Measurements from ENCODE around the gene GYPE. TPM values are rescaled to one million over a fixed set of nuclear protein-coding genes. Genes with fewer than 3 reads are reported as not detected.
"Not testable (repeated sequence)": the region's sequence is repeated elsewhere in the genome, so short reads cannot be mapped to it uniquely, and the experiment has no call there.

The GYPE gene
- 0.29 TPM in 1 of 2 replicates, not detected in the other for total RNA-seq

DNA sequence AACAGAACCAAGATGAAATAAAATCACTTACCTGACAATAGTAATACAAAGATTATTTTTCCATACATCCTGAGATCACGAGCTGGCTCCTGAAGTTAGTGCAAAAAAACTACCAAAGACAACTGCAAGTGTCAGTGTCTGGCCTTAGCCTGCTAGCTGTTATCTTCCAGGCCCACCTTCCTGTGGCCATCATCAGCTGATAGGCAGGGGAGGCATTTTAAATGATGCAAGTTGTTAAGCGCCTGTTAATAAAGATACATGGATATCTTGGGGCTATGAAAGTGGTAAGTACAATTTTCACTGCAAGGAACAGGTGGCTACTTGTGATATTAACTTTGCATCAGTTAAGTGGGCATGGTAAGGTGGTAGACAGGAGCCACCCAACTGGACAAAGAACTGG is at the start of gene GYPE:
Gene GYPE, minus strand, starts transcription at position 120 of the 400 bp plus-strand sequence. Its CDS starts 52 bp downstream, at position 68.
- not testable (repeated sequence) for DNase-seq (ENCODE audit: extremely low read depth, low read depth, low spot score)

DNA sequence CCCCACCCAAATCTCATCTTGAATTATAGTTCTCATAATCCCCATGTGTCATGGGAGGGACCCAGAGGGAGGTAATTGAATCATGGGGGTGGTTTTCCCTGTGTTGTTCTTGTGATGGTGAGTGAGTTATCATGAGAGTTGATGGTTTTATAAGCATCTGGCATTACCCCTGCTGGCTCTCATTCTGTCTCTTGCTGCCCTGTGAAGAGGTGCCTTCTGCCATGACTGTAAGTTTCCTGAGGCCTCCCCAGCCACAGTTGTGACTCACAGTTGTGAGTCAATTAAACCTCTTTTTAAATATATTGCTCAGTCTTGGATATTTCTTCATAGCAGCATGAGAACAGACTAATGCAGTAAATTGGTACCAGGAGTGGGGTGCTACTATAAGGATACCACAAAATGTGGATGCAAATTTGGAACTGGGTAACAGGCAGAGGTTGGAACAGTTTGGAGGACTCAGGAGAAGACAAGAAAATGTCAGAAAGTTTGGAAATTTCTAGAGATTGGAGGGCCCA is 46.2 kb upstream of the GYPE start:
- DNase-seq (ENCODE audit: extremely low read depth, low read depth, low spot score), result not testable (repeated sequence)

DNA sequence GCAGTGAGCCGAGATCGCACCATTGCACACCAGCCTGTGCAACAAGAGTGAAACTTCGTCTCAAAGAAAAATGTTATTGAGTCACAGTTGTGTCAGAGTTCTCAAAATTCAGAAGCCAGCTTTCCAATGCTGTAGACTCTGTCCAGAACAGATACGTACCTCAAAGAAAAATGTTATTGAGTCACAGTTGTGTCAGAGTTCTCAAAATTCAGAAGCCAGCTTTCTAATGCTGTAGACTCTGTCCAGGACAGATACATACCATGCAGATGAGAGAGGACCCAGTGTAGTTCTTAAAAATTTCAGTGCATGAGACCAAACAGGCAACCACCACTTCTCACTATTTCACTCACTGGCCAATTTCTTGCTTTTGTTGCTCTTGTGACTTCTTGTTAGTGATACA is 45.6 kb upstream of the GYPE start:
- not testable (repeated sequence) for DNase-seq (ENCODE audit: extremely low read depth, low read depth, low spot score)

DNA sequence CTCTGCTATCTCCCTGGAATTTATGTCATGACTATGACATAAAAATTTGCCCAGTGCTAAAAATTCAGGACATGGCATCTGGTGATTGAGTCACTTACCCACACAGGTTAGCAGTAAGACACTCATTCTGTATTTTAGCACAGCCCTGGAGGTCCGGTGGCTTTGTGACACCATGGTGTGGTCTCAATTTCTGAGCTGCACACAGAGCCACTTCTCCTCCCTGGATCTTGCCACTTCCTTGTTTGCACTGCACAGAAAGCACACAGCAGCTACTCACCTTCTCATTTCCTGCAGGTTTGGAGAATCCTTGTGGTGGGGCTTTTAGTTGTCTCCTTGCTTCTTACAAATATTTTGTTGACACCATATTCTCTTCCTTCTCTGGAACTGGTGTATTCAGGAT is 44.8 kb upstream of the GYPE start:
- not testable (repeated sequence) for DNase-seq (ENCODE audit: extremely low read depth, low read depth, low spot score)

DNA sequence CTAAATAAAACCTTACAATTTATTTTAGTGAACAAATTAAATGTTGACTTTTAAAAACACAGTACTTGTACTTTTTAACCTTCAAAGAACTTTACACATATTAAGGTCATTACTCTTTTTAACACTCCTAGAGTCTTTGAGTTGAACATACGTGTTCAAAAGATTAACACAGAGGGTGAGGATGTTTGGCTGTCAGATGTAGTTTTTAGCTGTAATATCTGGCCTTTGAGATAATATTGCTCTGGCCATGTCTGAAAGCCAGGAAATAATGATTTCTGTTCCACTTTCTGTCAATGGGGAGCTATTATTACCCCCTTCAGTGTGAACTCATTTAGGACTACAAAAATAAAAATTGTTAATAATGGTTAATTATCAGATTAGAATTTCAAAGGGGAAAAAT is 42.1 kb upstream of the GYPE start:
- not testable (repeated sequence) for DNase-seq (ENCODE audit: extremely low read depth, low read depth, low spot score)

DNA sequence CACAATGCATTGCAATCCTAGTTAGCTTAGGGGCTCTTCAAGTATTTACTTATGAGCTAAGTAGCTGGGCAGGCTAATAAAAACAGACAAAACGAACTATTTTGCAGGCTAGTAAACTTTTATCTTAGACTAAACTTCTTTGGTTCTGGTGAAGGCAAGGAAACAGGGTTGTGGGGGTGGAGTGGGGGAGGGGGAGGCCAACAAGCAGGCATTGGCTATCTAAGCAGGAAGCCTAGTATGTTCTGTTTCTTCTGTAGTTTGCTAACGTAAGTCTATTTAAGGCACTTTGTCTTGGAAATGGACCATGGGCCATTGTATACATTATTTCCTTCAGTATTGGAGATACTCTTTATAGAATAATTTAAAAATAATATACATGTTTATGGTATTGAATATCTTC is 35.3 kb upstream of the GYPE start:
- DNase-seq (ENCODE audit: extremely low read depth, low read depth, low spot score), result not testable (repeated sequence)

DNA sequence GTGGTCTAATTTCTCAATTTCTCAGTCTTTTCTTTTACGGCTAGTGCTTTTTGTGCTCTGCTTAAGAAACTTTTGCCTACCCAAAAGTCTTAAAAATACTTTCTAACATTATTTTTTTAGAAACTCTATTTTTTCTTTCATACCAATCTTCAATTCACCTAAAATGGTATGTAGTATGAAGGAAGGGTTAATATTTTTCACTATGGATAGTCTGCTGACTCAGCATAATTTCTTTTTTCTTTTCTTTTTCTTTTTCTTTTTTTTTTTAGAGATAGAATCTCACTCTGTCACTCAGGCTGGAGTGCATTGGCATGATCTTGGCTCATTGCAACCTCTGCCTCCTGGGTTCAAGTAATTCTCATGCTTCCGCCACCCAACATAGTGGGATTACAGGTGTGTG is 34.2 kb upstream of the GYPE start:
- no peak for DNase-seq (ENCODE audit: extremely low read depth, low read depth, low spot score)

DNA sequence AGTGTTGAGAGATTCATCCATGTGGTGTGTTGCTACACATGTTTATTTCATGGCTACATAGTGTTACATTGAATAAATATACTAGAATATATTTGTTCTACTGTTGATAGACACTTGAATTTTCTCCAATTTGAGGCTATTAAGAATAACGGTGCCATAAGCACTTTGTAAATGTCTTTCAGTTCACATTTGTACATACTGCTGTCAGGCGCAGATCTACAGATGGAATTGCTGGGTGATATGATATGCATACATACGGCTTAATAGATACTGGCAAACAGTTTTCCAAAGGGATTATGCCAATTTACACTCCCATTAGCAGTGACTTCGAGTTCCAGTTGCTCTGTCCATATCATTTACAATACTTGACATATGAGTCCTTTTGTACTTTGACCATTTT is 33.5 kb upstream of the GYPE start:
- DNase-seq (ENCODE audit: extremely low read depth, low read depth, low spot score), result not testable (repeated sequence)

DNA sequence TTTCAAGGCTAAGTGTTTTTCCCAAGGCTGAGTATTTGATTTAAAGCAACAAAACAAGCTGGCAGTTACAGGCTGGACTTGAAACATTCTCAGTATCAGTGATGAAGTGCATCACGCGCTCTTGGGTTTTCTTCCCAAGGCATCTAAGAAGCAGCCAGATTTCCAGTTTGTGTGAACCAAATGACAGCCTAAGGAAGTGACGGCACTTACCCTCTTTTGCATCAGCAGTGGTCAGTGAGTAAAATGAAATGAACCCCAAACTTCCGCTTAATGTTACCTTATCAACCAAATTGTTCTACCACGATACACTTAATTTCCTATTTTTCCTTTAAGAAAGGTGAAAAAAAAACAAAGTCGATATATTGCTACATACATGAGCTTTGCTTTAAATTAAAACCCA is 15.8 kb upstream of the GYPE start:
- DNase-seq (ENCODE audit: extremely low read depth, low read depth, low spot score), result no peak

DNA sequence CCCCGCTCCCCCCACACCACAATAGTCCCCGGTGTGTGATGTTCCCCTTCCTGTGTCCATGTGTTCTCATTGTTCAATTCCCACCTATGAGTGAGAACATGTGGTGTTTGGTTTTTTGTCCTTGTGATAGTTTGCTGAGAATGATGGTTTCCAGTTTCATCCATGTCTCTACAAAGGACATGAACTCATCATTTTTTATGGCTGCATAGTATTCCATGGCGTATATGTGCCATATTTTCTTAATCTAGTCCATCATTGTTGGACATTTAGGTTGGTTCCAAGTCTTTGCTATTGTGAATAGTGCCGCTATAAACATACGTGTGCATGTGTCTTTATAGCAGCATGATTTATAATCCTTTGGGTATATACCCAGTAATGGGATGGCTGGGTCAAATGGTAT is 11.1 kb upstream of the GYPE start:
- not testable (repeated sequence) for DNase-seq (ENCODE audit: extremely low read depth, low read depth, low spot score)

DNA sequence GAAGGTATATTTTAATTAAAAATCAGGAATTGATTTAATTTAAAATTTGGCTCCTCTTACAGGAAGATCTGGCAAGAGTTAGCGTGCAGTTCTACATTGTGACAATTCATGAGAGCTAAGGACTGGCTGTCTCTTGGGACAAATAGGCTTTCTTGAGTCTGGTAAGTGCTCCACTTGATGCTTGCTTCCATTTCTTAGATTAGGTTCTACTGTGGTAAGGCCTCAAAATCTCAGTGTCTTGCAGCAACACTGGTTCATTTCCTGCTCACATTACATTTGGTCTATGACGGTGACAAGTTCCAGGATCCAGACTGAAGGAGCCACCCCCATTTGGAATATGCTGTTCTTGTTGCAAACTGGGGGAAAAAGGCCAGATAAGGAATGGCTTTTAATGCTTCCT is 7.1 kb upstream of the GYPE start:
- DNase-seq (ENCODE audit: extremely low read depth, low read depth, low spot score), result not testable (repeated sequence)

DNA sequence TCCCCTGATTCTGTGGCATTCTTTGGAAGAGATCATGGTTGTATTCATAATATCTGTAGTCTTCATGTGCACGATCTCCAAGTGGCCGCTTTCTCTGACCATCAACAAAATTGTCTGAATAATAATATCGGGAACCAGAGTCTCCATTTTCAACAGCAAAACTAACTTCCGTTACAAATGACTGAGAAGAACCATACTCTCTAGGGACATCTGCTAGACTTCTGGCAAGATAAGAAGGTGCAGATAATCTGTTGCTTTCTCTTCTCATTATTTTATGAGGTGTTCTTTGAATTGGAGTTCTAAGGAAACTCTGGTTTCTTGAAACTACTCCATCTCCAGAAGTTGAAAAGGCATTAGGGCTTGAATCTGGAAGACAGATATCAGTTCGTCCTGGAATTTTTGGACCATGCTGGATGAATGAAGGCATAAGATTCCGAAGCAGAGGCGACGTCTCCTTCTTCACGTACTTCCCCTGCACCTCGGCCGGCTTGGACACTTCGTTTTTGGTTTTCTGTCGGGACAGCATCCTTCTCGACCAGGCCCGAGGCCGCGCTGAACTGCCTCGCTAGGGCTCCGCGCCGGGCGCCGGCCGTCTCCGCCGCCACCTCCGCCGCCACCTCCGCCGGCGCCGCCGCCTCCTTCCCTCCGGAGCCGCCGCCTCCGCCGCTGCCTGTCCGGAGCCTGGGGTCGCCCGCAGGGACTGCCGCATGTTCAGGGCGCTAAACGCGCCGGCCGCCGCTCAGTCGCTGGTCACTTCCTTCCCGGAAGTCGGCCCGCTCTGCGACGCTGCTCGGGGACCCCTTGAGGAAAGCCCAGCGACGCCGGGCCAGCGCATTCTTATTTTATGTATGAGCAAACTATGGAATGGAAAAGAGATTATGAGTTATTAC is 6.4 kb upstream of the GYPE start:
- DNase-seq (ENCODE audit: extremely low read depth, low read depth, low spot score), result not testable (repeated sequence)

DNA sequence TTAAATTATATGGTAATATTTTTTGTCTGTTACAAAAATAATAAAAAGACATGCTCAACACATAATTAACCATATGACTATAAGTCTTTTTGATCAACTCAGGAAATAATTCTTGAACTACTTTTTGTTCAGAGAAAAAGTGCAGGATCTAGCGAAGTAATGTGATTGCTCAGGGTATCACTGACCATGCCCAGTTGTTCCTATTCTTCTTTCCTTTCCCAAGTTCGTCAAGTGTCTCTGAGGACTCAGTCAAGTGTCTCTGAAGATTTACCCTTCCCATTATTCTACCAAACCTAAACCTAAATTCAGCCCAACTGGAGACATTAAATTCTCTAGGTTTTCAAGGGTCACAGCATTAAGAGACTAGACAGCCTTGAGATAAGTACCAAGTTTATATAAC is 5.5 kb upstream of the GYPE start:
- DNase-seq (ENCODE audit: extremely low read depth, low read depth, low spot score), result not testable (repeated sequence)

DNA sequence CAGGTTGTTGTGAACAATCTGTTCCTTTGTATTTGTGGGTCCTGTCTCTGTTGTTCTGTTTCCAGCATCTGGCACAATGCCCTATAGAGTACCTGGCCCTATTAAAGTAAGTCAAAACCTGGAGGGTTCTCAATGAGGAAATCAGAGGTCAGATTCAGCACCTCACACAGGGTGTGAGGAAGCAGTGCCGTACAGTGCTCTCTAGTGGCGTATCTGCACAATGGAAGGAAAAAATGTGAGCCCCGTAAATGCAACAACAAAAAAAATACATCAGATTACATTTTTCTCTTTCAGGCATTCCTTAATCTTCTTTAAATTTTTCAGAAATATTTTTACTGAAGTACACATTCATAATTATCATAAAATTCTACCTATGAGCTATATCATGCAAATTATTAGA is 2.5 kb upstream of the GYPE start:
- not testable (repeated sequence) for DNase-seq (ENCODE audit: extremely low read depth, low read depth, low spot score)

DNA sequence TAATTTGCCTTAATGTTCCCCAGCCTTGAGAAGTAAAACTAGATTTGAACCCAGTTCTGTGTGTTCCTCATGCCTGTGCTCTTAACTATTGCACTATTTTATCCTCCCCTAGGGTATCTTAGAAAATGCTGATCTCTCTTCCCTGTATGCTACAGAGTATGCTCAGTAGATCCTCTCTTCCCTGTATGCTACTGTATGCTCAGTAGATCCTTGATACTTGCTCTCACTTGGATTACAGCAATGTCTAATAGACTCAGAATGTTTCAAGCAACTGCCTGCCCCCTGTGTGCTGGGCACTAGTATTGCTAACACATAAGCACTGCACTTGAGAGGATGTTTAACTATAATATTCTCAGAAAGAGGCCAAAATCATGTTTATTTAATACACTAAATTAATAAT is 928 bp downstream of the GYPE start:
- not testable (repeated sequence) for DNase-seq (ENCODE audit: extremely low read depth, low read depth, low spot score)

DNA sequence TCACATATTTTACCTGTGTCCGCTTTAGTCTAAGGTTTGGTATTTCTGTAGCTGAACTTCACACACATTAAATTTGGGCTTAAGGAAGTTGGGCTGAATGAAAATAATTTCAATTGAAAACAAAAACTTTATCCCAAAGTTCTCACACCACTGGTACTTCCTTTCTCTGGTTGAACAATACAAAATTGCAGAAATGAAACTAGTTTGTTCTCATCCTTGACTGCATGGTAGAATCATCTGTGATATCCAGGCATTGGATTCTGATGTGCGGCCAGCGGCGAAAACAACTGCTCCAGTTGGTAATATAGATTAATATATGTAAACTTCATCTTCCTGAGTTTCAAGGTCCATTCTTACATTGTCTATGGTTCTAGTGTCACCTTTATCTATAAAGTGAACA is 15.0 kb downstream of the GYPE start:
- not testable (repeated sequence) for DNase-seq (ENCODE audit: extremely low read depth, low read depth, low spot score)

DNA sequence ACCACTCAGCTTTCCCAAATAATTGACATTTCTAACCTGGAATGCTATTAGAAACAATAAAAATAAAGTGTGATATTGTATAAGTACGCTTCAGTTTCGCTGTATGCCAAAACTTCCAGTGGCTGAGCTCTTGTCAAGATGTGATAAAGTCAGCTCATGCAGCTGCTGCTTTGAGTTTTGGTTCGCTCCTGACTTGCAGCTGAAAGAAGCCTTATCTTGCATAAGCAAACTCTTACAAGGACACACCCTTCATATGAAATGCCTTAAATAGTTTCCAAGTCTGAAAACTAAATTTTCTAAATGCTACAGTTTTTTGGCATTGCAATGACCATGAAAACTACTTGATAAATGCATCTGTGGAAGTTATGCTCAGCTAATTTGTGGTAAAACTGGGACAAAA is 17.2 kb downstream of the GYPE start:
- DNase-seq (ENCODE audit: extremely low read depth, low read depth, low spot score), result not testable (repeated sequence)

DNA sequence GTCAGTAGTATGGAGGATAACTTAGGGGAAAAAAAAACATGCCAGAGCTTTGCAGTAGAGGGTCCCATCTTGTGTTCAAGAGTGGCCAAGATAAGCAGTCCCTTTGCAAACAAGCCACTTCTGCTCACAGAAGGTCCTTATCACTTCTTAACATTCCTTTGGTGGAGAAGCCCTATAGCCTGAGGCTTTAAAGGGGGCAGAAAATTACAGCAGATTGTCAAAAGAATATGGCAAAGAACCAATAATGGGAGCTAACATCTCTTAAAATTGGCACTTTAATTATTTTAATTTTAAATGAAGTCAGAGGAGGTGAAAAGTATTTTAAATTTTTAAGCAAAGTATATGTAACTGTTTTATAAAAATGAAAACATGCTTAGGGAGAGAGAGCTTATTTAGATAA is 20.4 kb downstream of the GYPE start:
- not testable (repeated sequence) for DNase-seq (ENCODE audit: extremely low read depth, low read depth, low spot score)

DNA sequence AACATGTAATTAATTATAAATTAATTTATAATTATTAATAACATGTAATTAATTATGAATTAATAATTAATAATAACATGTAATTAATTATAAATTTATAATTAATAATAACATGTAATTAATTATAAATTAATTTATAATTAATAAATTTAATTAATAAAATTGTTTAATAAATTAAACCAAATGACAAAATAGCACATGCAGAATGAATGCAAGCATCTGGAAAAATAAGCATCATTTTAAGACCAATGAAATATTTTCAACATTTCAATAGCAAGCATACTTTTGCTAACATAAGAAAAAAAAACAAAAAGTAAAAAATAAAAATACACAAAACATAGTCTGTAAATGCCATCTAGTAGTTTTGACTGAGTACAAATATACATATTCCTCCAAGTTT is 21.8 kb downstream of the GYPE start:
- no peak for DNase-seq (ENCODE audit: extremely low read depth, low read depth, low spot score)

DNA sequence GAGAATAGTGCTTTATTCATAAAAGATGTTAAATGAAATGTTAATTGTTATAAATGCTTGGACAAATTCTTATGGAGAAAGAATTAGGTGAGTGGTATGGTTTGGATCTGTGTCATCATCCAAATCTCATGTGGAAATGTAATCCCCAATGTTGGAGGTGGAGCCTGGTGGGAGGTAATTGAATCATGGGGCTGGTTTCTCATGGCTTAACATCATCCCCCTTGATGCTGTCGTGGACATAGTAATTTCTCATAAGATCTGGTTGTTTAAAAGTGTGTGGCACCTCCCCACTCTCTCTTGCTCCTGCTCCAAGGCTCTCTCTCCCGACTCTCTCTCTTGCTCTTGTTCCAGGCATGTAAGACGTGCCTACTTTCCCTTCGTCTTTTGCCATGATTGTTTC is 22.5 kb downstream of the GYPE start:
- no peak for DNase-seq (ENCODE audit: extremely low read depth, low read depth, low spot score)

DNA sequence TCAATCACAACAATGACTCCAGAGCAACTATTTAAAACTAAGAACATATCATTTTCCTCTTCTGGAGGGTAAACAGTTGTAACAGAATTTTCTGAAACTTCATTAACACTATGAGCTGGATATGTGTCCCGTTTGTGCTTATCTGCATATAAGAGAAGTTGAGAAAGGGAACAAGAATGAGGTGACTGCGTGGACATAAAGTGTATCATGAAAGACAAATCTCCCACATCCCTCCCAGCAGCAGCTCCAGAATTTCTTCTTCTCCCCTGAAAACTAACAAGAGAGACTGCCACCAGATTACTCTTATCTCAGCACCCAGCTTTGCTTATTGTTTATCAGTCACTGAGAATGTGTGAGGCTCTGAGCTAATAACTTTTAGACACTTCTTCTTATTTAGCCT is 25.8 kb downstream of the GYPE start:
- DNase-seq (ENCODE audit: extremely low read depth, low read depth, low spot score), result not testable (repeated sequence)

DNA sequence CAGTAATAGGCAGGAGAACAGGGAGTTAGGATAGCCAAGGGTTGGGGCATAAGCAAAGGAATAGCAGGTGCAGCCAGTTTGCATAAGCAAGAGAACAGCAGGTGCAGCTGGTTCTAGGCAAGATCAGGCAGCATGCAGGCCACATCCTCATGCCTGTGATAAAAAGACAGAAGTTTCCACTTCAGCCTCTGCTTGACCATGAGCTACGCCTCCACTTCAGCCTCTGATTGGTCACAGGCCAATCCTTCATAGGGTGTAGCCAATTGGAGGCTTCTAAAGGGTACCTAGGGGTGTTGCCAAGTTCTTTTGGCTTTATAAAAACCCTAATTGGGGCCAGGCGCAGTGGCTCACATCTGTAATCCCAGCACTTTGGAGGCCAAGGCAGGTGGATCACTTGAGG is 30.0 kb downstream of the GYPE start:
- DNase-seq (ENCODE audit: extremely low read depth, low read depth, low spot score), result not testable (repeated sequence)

Data from glomerular endothelial cell (primary cell).